Measurements from ENCODE around the gene COX6A1. TPM values are rescaled to one million over a fixed set of nuclear protein-coding genes. Genes with fewer than 3 reads are reported as not detected.

The COX6A1 gene
- total and polyA plus RNA-seq, 2 of the 13 experiments (the other 11 are each of a cell fraction or from before 2014, with no cell fraction given): 542 to 673 TPM

DNA sequence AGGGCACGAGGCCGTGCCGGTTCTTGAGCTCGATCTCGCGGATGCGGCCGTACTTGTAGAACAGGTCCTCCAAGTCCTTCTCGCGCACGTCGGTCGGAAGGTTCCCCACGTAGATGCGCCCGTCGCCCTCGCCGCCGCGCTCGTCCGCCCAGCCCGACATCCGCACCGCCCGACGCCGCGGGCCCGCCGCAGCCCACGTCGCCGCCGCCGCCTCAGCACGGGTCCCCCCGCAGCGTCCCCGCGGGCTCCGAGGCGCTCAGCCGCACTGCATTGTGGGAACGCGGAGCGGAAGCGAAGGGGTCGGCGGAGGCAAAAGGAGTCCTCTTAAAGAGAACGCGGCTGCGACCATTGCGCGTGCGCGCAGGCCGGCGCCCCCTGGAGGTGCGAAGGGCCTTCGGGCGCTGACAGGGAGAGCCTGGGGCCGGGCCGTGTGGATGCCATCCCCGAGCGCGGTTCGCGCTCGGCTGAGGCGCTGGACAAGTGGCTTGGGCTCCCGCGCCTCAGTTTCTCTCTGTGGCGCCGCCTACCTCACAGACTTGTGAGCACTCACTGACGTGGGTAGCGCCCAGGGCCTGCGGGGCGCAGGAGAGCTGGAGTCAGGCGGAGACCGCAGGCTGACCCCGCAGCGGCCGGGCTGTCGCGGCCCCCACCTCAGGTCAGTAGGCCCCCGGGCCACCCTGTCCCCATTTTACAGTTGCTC is 31.7 kb downstream of the COX6A1 start, which contains the start of gene SRSF9 (continued):
- TF ChIP-seq ZNF614 (CRISPR knock-in tag; IDR thresholded peaks at IDR 0.05; ENCODE audit: borderline replicate concordance) (0 out of 2 replicates have a peak, but pooled peaks have one; percentile 55), CREB1 (IDR thresholded peaks at IDR 0.05) (no peak), CREB1 (CRISPR knock-in tag; IDR thresholded peaks at IDR 0.05) (no peak), ZFP1 (CRISPR knock-in tag; IDR thresholded peaks at IDR 0.05) (no peak), TCF7L2 (IDR thresholded peaks at IDR 0.05; ENCODE audit: low read depth, low read length) (no peak), SAP130 (CRISPR knock-in tag; IDR thresholded peaks at IDR 0.05; ENCODE audit: low read depth) (peak; percentile 82), CENPX (CRISPR knock-in tag; IDR thresholded peaks at IDR 0.05) (no peak), NONO (IDR thresholded peaks at IDR 0.05) (no peak), NONO (CRISPR knock-in tag; conservative IDR thresholded peaks at IDR 0.05) (peak; percentile 64; the same call in 1 of the 2 replicates), SYNCRIP (IDR thresholded peaks at IDR 0.05; ENCODE audit: insufficient read depth, low read depth, low read length) (no peak), FOXP1 (IDR thresholded peaks at IDR 0.05) (no peak), FOXP1 (CRISPR knock-in tag; IDR thresholded peaks at IDR 0.05) (no peak), ZBTB7A (CRISPR knock-in tag; IDR thresholded peaks at IDR 0.05) (peak; percentile 42; the same call in 1 of the 2 replicates), ZNF264 (CRISPR knock-in tag; IDR thresholded peaks at IDR 0.05) (no peak)
- TF ChIP-seq, protein P1, sequence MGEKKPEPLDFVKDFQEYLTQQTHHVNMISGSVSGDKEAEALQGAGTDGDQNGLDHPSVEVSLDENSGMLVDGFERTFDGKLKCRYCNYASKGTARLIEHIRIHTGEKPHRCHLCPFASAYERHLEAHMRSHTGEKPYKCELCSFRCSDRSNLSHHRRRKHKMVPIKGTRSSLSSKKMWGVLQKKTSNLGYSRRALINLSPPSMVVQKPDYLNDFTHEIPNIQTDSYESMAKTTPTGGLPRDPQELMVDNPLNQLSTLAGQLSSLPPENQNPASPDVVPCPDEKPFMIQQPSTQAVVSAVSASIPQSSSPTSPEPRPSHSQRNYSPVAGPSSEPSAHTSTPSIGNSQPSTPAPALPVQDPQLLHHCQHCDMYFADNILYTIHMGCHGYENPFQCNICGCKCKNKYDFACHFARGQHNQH (CRISPR knock-in tag; IDR thresholded peaks at IDR 0.05): peak; percentile 81
- TF ChIP-seq, protein P2, sequence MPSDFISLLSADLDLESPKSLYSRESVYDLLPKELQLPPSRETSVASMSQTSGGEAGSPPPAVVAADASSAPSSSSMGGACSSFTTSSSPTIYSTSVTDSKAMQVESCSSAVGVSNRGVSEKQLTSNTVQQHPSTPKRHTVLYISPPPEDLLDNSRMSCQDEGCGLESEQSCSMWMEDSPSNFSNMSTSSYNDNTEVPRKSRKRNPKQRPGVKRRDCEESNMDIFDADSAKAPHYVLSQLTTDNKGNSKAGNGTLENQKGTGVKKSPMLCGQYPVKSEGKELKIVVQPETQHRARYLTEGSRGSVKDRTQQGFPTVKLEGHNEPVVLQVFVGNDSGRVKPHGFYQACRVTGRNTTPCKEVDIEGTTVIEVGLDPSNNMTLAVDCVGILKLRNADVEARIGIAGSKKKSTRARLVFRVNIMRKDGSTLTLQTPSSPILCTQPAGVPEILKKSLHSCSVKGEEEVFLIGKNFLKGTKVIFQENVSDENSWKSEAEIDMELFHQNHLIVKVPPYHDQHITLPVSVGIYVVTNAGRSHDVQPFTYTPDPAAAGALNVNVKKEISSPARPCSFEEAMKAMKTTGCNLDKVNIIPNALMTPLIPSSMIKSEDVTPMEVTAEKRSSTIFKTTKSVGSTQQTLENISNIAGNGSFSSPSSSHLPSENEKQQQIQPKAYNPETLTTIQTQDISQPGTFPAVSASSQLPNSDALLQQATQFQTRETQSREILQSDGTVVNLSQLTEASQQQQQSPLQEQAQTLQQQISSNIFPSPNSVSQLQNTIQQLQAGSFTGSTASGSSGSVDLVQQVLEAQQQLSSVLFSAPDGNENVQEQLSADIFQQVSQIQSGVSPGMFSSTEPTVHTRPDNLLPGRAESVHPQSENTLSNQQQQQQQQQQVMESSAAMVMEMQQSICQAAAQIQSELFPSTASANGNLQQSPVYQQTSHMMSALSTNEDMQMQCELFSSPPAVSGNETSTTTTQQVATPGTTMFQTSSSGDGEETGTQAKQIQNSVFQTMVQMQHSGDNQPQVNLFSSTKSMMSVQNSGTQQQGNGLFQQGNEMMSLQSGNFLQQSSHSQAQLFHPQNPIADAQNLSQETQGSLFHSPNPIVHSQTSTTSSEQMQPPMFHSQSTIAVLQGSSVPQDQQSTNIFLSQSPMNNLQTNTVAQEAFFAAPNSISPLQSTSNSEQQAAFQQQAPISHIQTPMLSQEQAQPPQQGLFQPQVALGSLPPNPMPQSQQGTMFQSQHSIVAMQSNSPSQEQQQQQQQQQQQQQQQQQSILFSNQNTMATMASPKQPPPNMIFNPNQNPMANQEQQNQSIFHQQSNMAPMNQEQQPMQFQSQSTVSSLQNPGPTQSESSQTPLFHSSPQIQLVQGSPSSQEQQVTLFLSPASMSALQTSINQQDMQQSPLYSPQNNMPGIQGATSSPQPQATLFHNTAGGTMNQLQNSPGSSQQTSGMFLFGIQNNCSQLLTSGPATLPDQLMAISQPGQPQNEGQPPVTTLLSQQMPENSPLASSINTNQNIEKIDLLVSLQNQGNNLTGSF (CRISPR knock-in tag; IDR thresholded peaks at IDR 0.05): no peak
- TF ChIP-seq, protein P3, sequence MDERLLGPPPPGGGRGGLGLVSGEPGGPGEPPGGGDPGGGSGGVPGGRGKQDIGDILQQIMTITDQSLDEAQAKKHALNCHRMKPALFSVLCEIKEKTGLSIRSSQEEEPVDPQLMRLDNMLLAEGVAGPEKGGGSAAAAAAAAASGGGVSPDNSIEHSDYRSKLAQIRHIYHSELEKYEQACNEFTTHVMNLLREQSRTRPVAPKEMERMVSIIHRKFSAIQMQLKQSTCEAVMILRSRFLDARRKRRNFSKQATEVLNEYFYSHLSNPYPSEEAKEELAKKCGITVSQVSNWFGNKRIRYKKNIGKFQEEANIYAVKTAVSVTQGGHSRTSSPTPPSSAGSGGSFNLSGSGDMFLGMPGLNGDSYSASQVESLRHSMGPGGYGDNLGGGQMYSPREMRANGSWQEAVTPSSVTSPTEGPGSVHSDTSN (CRISPR knock-in tag; IDR thresholded peaks at IDR 0.05): peak; percentile 16; the same call in 1 of the 2 replicates
- TF ChIP-seq, protein P4, sequence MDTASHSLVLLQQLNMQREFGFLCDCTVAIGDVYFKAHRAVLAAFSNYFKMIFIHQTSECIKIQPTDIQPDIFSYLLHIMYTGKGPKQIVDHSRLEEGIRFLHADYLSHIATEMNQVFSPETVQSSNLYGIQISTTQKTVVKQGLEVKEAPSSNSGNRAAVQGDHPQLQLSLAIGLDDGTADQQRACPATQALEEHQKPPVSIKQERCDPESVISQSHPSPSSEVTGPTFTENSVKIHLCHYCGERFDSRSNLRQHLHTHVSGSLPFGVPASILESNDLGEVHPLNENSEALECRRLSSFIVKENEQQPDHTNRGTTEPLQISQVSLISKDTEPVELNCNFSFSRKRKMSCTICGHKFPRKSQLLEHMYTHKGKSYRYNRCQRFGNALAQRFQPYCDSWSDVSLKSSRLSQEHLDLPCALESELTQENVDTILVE (CRISPR knock-in tag; IDR thresholded peaks at IDR 0.05): peak; percentile 71; the same call in 1 of the 2 replicates
- TF ChIP-seq, protein P5, sequence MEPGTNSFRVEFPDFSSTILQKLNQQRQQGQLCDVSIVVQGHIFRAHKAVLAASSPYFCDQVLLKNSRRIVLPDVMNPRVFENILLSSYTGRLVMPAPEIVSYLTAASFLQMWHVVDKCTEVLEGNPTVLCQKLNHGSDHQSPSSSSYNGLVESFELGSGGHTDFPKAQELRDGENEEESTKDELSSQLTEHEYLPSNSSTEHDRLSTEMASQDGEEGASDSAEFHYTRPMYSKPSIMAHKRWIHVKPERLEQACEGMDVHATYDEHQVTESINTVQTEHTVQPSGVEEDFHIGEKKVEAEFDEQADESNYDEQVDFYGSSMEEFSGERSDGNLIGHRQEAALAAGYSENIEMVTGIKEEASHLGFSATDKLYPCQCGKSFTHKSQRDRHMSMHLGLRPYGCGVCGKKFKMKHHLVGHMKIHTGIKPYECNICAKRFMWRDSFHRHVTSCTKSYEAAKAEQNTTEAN (CRISPR knock-in tag; conservative IDR thresholded peaks at IDR 0.05): no peak
- TF ChIP-seq, protein P6, sequence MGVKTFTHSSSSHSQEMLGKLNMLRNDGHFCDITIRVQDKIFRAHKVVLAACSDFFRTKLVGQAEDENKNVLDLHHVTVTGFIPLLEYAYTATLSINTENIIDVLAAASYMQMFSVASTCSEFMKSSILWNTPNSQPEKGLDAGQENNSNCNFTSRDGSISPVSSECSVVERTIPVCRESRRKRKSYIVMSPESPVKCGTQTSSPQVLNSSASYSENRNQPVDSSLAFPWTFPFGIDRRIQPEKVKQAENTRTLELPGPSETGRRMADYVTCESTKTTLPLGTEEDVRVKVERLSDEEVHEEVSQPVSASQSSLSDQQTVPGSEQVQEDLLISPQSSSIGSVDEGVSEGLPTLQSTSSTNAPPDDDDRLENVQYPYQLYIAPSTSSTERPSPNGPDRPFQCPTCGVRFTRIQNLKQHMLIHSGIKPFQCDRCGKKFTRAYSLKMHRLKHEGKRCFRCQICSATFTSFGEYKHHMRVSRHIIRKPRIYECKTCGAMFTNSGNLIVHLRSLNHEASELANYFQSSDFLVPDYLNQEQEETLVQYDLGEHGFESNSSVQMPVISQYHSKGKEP (CRISPR knock-in tag; IDR thresholded peaks at IDR 0.05): no peak

Measured in HepG2 (cell line).